Left renal pelvis (tissue), 4 donors: ENCODE data around the gene XCR1. TPM values are rescaled to one million over a fixed set of nuclear protein-coding genes. Genes with fewer than 3 reads are reported as not detected.

Experiments
- polyA plus RNA-seq, 4 donors: library from polyadenylated mRNA; unstranded; fragments of 120-200 nt; gene quantifications; one replicate each; pipeline ENCODE4 v1.2.1, GENCODE V29; 2013; ENCODE audit not compliant: insufficient read length in 4 of 4

XCR1 gene
- polyA plus RNA-seq, 4 donors = 0.07 to 0.23 (median 0.15) TPM; not detected in 1

Other genes starting within 250 kb of the XCR1 start
- gene SLC6A20, start 230.9 kb downstream of the XCR1 start, polyA plus RNA-seq = under 1 TPM; 0.03 to 0.15 (median 0.08) TPM
- gene LZTFL1, start 185.4 kb downstream of the XCR1 start, polyA plus RNA-seq = 10 to 100 TPM; 37.1 to 72.5 (median 62.3) TPM
- under 1 TPM in 3 of 4 donors, not detected in 1; 0.09 to 0.23 (median 0.19) TPM for gene CCR9, start 140.9 kb downstream of the XCR1 start, polyA plus RNA-seq
- gene CXCR6, start 84.0 kb downstream of the XCR1 start, polyA plus RNA-seq = under 1 TPM; 0.20 to 0.55 (median 0.40) TPM
- gene FYCO1, start 31.7 kb downstream of the XCR1 start, polyA plus RNA-seq = 10 to 100 TPM; 16.9 to 21.0 (median 19.1) TPM
- 1 to 10 TPM; 1.7 to 6.4 (median 2.6) TPM for gene CCR1, start 180.8 kb upstream of the XCR1 start, polyA plus RNA-seq
- under 1 TPM in 1 of 4 donors, not detected in 3; 0.27 TPM for gene CCR3, start 215.0 kb upstream of the XCR1 start, polyA plus RNA-seq